ENCODE data around the gene NHEJ1. TPM values are rescaled to one million over a fixed set of nuclear protein-coding genes. Genes with fewer than 3 reads are reported as not detected.

Gene NHEJ1
- total and polyA plus RNA-seq, 2 of the 13 experiments (the other 11 are each of a cell fraction or from before 2014, with no cell fraction given), result 30.0 to 30.7 TPM

DNA sequence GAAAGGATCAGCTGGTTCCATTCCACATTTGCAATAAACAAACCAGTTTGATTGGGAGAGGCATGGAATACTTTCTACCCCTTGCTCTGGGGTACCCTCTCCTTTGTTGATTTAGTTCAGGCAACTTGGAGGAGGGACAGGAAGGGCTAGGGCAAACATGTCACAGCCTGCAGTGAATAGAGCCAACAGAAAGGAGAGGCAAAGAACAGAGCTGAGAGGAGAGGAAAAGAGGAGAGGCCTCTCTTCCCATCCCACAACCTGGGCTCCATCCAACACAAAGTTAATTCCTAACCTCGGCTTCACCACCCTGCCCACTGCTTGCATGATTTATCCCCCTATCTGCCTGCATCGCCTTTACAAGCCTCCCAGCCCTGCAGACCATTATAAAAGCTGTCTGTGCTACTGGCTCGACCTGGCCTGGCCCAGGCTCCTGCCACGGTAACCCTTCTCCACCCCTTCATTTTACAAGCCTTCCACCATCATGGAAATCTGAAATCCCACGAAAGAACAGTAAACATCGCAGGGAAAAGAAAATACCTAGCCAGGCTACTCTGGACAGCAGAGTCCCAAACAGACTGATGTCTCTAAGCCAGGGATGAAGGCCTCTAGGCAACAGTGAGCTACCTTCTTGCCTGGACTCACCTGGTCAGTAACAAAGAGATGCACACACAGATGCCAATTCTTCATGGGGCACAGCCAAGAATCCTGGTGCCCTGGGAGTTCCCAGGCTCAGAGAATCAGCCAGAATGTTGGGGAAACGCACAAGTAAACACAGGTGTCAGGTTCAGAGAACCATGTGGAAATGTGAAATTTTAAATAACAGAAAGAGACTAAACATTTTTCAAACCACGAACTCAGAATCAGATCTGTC, 43.6 kb downstream of the NHEJ1 start (continued):
- TF ChIP-seq, protein P1, sequence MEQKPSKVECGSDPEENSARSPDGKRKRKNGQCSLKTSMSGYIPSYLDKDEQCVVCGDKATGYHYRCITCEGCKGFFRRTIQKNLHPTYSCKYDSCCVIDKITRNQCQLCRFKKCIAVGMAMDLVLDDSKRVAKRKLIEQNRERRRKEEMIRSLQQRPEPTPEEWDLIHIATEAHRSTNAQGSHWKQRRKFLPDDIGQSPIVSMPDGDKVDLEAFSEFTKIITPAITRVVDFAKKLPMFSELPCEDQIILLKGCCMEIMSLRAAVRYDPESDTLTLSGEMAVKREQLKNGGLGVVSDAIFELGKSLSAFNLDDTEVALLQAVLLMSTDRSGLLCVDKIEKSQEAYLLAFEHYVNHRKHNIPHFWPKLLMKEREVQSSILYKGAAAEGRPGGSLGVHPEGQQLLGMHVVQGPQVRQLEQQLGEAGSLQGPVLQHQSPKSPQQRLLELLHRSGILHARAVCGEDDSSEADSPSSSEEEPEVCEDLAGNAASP (CRISPR knock-in tag; IDR thresholded peaks at IDR 0.05; ENCODE audit: borderline replicate concordance), result no peak
- TF ChIP-seq JUND (CRISPR knock-in tag; IDR thresholded peaks at IDR 0.05), result no peak
- TF ChIP-seq, protein P2, sequence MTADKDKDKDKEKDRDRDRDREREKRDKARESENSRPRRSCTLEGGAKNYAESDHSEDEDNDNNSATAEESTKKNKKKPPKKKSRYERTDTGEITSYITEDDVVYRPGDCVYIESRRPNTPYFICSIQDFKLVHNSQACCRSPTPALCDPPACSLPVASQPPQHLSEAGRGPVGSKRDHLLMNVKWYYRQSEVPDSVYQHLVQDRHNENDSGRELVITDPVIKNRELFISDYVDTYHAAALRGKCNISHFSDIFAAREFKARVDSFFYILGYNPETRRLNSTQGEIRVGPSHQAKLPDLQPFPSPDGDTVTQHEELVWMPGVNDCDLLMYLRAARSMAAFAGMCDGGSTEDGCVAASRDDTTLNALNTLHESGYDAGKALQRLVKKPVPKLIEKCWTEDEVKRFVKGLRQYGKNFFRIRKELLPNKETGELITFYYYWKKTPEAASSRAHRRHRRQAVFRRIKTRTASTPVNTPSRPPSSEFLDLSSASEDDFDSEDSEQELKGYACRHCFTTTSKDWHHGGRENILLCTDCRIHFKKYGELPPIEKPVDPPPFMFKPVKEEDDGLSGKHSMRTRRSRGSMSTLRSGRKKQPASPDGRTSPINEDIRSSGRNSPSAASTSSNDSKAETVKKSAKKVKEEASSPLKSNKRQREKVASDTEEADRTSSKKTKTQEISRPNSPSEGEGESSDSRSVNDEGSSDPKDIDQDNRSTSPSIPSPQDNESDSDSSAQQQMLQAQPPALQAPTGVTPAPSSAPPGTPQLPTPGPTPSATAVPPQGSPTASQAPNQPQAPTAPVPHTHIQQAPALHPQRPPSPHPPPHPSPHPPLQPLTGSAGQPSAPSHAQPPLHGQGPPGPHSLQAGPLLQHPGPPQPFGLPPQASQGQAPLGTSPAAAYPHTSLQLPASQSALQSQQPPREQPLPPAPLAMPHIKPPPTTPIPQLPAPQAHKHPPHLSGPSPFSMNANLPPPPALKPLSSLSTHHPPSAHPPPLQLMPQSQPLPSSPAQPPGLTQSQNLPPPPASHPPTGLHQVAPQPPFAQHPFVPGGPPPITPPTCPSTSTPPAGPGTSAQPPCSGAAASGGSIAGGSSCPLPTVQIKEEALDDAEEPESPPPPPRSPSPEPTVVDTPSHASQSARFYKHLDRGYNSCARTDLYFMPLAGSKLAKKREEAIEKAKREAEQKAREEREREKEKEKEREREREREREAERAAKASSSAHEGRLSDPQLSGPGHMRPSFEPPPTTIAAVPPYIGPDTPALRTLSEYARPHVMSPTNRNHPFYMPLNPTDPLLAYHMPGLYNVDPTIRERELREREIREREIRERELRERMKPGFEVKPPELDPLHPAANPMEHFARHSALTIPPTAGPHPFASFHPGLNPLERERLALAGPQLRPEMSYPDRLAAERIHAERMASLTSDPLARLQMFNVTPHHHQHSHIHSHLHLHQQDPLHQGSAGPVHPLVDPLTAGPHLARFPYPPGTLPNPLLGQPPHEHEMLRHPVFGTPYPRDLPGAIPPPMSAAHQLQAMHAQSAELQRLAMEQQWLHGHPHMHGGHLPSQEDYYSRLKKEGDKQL (CRISPR knock-in tag; IDR thresholded peaks at IDR 0.05; ENCODE audit: low read depth), result peak; percentile 67; the same call in 1 of the 2 replicates
- TF ChIP-seq ZNF782 (CRISPR knock-in tag; IDR thresholded peaks at IDR 0.05; ENCODE audit: borderline replicate concordance), result 0 out of 2 replicates have a peak, but pooled peaks have one; percentile 65
- peak; percentile 59 for TF ChIP-seq CEBPG (CRISPR knock-in tag; IDR thresholded peaks at IDR 0.05)
- TF ChIP-seq RBFOX2 (IDR thresholded peaks at IDR 0.05; ENCODE audit: low read depth, low read length), result no peak
- no peak for TF ChIP-seq CBX1 (IDR thresholded peaks at IDR 0.05; ENCODE audit: low read depth)
- TF ChIP-seq ZNF614 (CRISPR knock-in tag; IDR thresholded peaks at IDR 0.05; ENCODE audit: borderline replicate concordance), result no peak
- TF ChIP-seq, protein P3, sequence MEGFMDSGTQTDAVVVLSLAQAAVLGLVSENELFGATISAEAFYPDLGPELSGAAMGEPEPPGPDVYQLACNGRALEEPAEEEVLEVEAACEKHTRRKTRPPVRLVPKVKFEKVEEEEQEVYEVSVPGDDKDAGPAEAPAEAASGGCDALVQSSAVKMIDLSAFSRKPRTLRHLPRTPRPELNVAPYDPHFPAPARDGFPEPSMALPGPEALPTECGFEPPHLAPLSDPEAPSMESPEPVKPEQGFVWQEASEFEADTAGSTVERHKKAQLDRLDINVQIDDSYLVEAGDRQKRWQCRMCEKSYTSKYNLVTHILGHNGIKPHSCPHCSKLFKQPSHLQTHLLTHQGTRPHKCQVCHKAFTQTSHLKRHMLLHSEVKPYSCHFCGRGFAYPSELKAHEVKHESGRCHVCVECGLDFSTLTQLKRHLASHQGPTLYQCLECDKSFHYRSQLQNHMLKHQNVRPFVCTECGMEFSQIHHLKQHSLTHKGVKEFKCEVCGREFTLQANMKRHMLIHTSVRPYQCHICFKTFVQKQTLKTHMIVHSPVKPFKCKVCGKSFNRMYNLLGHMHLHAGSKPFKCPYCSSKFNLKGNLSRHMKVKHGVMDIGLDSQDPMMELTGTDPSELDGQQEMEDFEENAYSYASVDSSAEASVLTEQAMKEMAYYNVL (CRISPR knock-in tag; IDR thresholded peaks at IDR 0.05; ENCODE audit: borderline replicate concordance), result peak; percentile 99
- TF ChIP-seq, protein P4, sequence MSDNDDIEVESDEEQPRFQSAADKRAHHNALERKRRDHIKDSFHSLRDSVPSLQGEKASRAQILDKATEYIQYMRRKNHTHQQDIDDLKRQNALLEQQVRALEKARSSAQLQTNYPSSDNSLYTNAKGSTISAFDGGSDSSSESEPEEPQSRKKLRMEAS (IDR thresholded peaks at IDR 0.05), result no peak
- no peak for TF ChIP-seq ZNF263 (CRISPR knock-in tag; IDR thresholded peaks at IDR 0.05)
- no peak for TF ChIP-seq ZNF572 (CRISPR knock-in tag; IDR thresholded peaks at IDR 0.05)
- peak; percentile 87 for TF ChIP-seq SOX5 (CRISPR knock-in tag; IDR thresholded peaks at IDR 0.05; ENCODE audit: borderline replicate concordance)
- TF ChIP-seq HMG20B (CRISPR knock-in tag; conservative IDR thresholded peaks at IDR 0.05), result 0 out of 2 replicates have a peak, but pooled peaks have one; percentile 68
- TF ChIP-seq FOXO1 (CRISPR knock-in tag; IDR thresholded peaks at IDR 0.05), result peak; percentile 49; the same call in 1 of the 2 replicates
- peak in 1 of 2 experiments; percentile 38; a peak in 1 of 4 replicates for TF ChIP-seq KLF16 (CRISPR knock-in tag; IDR thresholded peaks at IDR 0.05)
- TF ChIP-seq SAP130 (CRISPR knock-in tag; IDR thresholded peaks at IDR 0.05; ENCODE audit: low read depth), result peak; percentile 81
- no peak for TF ChIP-seq GTF3A (CRISPR knock-in tag; conservative IDR thresholded peaks at IDR 0.05)
- no peak for TF ChIP-seq ZNF121 (CRISPR knock-in tag; IDR thresholded peaks at IDR 0.05)
- TF ChIP-seq RFX5 (IDR thresholded peaks at IDR 0.05; ENCODE audit: low read depth, low read length), result no peak
- TF ChIP-seq ZNF496 (CRISPR knock-in tag; IDR thresholded peaks at IDR 0.05; ENCODE audit: insufficient replicate concordance), result no peak

Measured in HepG2 (cell line).